GM18520 (cell line): ENCODE results near the gene GRK3.
"Not testable (repeated sequence)": the region's sequence is repeated elsewhere in the genome, so short reads cannot be mapped to it uniquely, and the experiment has no call there.

Experiments
- ATAC-seq: cut with Tn5 transposase; IDR thresholded peaks from one replicate; pipeline ENCODE4 v1.9.1; 2021; ENCODE audit not compliant: unreplicated experiment

The GRK3 gene

GRCh38 chr22:25564320-25564978, at the start of gene GRK3:
Gene GRK3 (plus strand): TSS chr22:25564675. CDS start chr22:25565041, 366 bp downstream.
- ATAC-seq: no peak

- ATAC-seq: no peak
Observed at GRCh38 chr22:25518000-25518663, 46.3 kb upstream of the GRK3 start.

- ATAC-seq: no peak
Observed at GRCh38 chr22:25525376-25525775, 39.1 kb upstream of the GRK3 start.

GRCh38 chr22:25525804-25526584, 38.5 kb upstream of the GRK3 start:
- not testable (repeated sequence) for ATAC-seq

- ATAC-seq: not testable (repeated sequence)
Observed at GRCh38 chr22:25527016-25527415, 37.5 kb upstream of the GRK3 start.

GRCh38 chr22:25528068-25528467, 36.4 kb upstream of the GRK3 start:
- ATAC-seq: not testable (repeated sequence)

- ATAC-seq: not testable (repeated sequence)
Observed at GRCh38 chr22:25529059-25529458, 35.4 kb upstream of the GRK3 start.

GRCh38 chr22:25529541-25530137, 34.8 kb upstream of the GRK3 start:
- not testable (repeated sequence) for ATAC-seq

GRCh38 chr22:25531677-25532076, 32.8 kb upstream of the GRK3 start:
- ATAC-seq: not testable (repeated sequence)

GRCh38 chr22:25534724-25535123, 29.8 kb upstream of the GRK3 start:
- ATAC-seq: no peak

- no peak for ATAC-seq
Observed at GRCh38 chr22:25536589-25536988, 27.9 kb upstream of the GRK3 start.

GRCh38 chr22:25540166-25540907, 24.1 kb upstream of the GRK3 start:
- no peak for ATAC-seq

GRCh38 chr22:25540908-25541660, 23.4 kb upstream of the GRK3 start:
- ATAC-seq: no peak

- no peak for ATAC-seq
Observed at GRCh38 chr22:25542191-25542590, 22.3 kb upstream of the GRK3 start.

- no peak for ATAC-seq
Observed at GRCh38 chr22:25542720-25543402, 21.6 kb upstream of the GRK3 start.

- no peak for ATAC-seq
Observed at GRCh38 chr22:25545146-25545545, 19.3 kb upstream of the GRK3 start.

- ATAC-seq: no peak
Observed at GRCh38 chr22:25545672-25546071, 18.8 kb upstream of the GRK3 start.

- no peak for ATAC-seq
Observed at GRCh38 chr22:25546242-25546641, 18.2 kb upstream of the GRK3 start.

GRCh38 chr22:25546751-25547150, 17.7 kb upstream of the GRK3 start:
- no peak for ATAC-seq
